Activated T-helper 9 cell treated with anti-CD3 and anti-CD28 coated beads, Interleukin-2, amount 50 U/mL, for 16 hours (primary cell): ENCODE results near the gene SBNO2.
A peak's percentile ranks its signal among the peaks of the same experiment; 100 is the strongest.
"Not testable (repeated sequence)": the region's sequence is repeated elsewhere in the genome, so short reads cannot be mapped to it uniquely, and the experiment has no call there.

Experiments
- DNase-seq: peaks from one replicate; pipeline ENCODE4 v3.0.0-alpha.2; 2020; ENCODE audit warnings: low read depth

The SBNO2 gene

GRCh38 chr19:1173845-1174809 lies at the start of gene SBNO2:
Gene SBNO2, minus strand, starts transcription at chr19:1174268. Its CDS starts 19,992 bp downstream, at chr19:1154276.
- DNase-seq = peak; percentile 81

GRCh38 chr19:1223018-1223855 lies 49.2 kb upstream of the SBNO2 start:
- no peak for DNase-seq

- no peak for DNase-seq
Observed at GRCh38 chr19:1222394-1222793, 48.3 kb upstream of the SBNO2 start.

- no peak for DNase-seq
Observed at GRCh38 chr19:1221904-1222255, 47.8 kb upstream of the SBNO2 start.

GRCh38 chr19:1220976-1221903 lies 47.2 kb upstream of the SBNO2 start:
- no peak for DNase-seq

- no peak for DNase-seq
Observed at GRCh38 chr19:1220477-1220930, 46.4 kb upstream of the SBNO2 start.

- DNase-seq = no peak
Observed at GRCh38 chr19:1219786-1220476, 45.9 kb upstream of the SBNO2 start.

- DNase-seq = no peak
Observed at GRCh38 chr19:1218751-1219567, 44.9 kb upstream of the SBNO2 start.

- DNase-seq = no peak
Observed at GRCh38 chr19:1217366-1217765, 43.3 kb upstream of the SBNO2 start.

GRCh38 chr19:1216756-1217155 lies 42.7 kb upstream of the SBNO2 start:
- no peak for DNase-seq

GRCh38 chr19:1214862-1215731 lies 41.0 kb upstream of the SBNO2 start:
- no peak for DNase-seq

GRCh38 chr19:1214299-1214861 lies 40.3 kb upstream of the SBNO2 start:
- no peak for DNase-seq

- DNase-seq = no peak
Observed at GRCh38 chr19:1213391-1214286, 39.6 kb upstream of the SBNO2 start.

GRCh38 chr19:1211494-1212234 lies 37.6 kb upstream of the SBNO2 start:
- no peak for DNase-seq

- DNase-seq = no peak
Observed at GRCh38 chr19:1210227-1210538, 36.1 kb upstream of the SBNO2 start.

GRCh38 chr19:1208830-1209229 lies 34.8 kb upstream of the SBNO2 start:
- DNase-seq = not testable (repeated sequence)

GRCh38 chr19:1206864-1207450 lies 32.9 kb upstream of the SBNO2 start:
- no peak for DNase-seq
